GM06990 (cell line): ENCODE measurements around the gene GPR156.

Experiments used
- DNase-seq: peaks from one replicate; pipeline ENCODE4 v3.0.0-alpha.2; 2011; ENCODE audit not compliant: insufficient read length; ENCODE audit errors: extremely low read depth
- H3K27me3 ChIP-seq: replicated peaks from 2 replicates; pipeline ENCODE4 v1.6.0; 2011; ENCODE audit warnings: low read length; ENCODE audit not compliant: control insufficient read depth, insufficient read depth
- H3K36me3 ChIP-seq: 2 replicates; pipeline ENCODE4 v1.5.1; 2011; ENCODE audit warnings: low read length; ENCODE audit not compliant: control insufficient read depth, insufficient read depth
- H3K4me3 ChIP-seq: replicated peaks from 2 replicates; pipeline ENCODE4 v1.5.1; 2011; ENCODE audit warnings: low read depth, mild to moderate bottlenecking, control low read depth, low read length
- TF ChIP-seq, protein P1 (sequence below): IDR thresholded peaks from 2 replicates; pipeline ENCODE4 v1.5.1; 2011; ENCODE audit warnings: low read length, control low read depth, mild to moderate bottlenecking, inconsistent platforms; ENCODE audit not compliant: insufficient read depth, poor library complexity, severe bottlenecking

Gene GPR156

DNA sequence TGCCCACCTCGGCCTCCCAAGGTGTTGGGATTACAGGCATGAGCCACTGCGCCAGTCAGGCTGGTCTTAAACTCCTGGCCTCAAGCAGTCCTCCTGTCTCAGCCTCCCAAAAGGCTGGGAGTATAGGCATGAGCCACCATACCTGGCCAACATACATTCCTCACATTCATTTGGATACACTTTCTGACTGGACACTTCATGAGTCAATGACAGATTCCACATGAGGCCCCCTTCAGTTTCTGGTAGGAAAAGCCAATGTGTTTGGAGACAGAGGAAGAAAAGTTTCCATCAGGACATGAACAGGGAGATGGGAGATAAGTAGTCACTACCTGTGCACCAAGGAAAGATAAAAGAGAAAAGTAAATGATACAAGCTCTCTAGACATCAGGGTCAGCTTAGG, 141.3 kb downstream of the GPR156 start:
- Histone ChIP-seq H3K27me3 (no peaks in the 10 kb centered on the region), H3K36me3 (no peaks in the 10 kb centered on the region), H3K4me3 (no peak overlapping the region)
- TF ChIP-seq, protein P1, sequence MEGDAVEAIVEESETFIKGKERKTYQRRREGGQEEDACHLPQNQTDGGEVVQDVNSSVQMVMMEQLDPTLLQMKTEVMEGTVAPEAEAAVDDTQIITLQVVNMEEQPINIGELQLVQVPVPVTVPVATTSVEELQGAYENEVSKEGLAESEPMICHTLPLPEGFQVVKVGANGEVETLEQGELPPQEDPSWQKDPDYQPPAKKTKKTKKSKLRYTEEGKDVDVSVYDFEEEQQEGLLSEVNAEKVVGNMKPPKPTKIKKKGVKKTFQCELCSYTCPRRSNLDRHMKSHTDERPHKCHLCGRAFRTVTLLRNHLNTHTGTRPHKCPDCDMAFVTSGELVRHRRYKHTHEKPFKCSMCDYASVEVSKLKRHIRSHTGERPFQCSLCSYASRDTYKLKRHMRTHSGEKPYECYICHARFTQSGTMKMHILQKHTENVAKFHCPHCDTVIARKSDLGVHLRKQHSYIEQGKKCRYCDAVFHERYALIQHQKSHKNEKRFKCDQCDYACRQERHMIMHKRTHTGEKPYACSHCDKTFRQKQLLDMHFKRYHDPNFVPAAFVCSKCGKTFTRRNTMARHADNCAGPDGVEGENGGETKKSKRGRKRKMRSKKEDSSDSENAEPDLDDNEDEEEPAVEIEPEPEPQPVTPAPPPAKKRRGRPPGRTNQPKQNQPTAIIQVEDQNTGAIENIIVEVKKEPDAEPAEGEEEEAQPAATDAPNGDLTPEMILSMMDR: no peak
- DNase-seq: no peak

DNA sequence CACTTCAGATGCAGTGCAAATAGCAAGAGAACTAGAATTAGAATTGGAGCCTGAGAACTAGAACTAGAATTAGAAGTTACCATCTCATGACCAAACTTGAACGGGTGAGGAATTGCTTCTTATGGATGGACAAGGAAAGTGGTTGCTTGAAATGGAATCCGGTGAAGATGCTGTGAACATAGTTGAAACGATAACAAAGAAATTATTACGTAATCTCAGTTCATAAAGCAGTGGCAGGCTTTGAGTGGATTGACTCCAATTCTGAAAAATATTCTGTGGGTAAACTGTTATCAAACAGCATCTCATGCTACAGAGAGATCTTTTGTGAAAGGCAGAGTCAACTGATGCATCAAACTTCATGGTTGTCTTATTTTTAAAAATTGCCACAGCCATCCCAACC, 142.8 kb downstream of the GPR156 start:
- Histone ChIP-seq H3K4me3 (no peak overlapping the region), H3K36me3 (no peaks in the 10 kb centered on the region), H3K27me3 (no peaks in the 10 kb centered on the region)
- no peak for DNase-seq
- TF ChIP-seq, protein P1: no peak

DNA sequence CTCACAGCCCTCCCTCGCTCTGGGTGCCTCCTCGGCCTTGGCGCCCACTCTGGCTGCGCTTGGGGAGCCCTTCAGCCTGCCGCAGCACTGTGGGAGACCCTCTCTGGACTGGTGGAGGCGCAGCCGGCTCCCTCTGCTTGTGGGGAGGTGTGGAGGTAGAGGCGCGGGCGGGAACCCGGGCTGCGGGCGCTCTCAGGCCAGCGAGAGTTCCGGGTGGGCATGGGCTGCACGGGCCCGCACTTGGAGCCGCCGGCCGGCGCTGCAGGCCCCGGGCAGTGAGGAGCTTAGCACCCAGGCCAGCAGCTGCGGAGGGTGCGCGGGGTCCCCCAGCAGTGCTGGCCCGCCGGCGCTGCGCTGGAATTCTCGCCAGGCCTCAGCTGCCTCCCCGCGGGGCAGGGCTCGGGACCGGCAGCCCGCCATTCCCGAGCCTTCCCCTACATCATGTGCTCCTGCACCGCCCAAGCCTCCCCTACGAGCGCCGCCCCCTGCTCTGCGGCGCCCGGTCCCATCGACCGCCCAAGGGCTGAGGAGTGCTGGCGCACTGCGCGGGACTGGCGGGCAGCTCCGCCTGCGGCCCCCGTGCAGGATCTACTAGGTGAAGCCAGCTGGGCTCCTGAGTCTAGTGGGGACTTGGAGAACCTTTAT, 144.8 kb downstream of the GPR156 start:
- no peaks in the 10 kb centered on the region for H3K36me3 ChIP-seq
- no peak for DNase-seq
- H3K27me3 ChIP-seq: no peaks in the 10 kb centered on the region
- H3K4me3 ChIP-seq: no peak overlapping the region
- TF ChIP-seq, protein P1: no peak

DNA sequence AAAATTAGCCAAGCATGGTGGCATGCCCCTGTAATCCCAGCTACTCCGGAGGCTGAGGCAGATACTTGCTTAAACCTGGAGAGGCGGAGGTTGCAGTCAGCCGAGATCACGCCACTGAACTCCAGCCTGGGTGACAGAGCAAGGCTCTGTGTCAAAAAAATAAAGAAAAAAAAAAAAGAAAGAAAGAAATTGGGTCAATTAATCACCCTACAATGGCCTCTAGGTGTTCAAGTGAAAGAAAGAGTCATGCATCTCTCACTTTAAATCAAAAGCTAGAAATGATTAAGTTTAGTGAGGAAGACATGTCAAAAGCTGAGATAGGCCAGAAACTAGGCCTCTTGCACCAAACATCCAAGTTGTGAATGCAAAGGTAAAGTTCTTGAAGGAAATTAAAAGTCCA, 145.9 kb downstream of the GPR156 start:
- H3K27me3 ChIP-seq: no peaks in the 10 kb centered on the region
- TF ChIP-seq, protein P1: no peak
- no peaks in the 10 kb centered on the region for H3K36me3 ChIP-seq
- DNase-seq: no peak
- no peak overlapping the region for H3K4me3 ChIP-seq

DNA sequence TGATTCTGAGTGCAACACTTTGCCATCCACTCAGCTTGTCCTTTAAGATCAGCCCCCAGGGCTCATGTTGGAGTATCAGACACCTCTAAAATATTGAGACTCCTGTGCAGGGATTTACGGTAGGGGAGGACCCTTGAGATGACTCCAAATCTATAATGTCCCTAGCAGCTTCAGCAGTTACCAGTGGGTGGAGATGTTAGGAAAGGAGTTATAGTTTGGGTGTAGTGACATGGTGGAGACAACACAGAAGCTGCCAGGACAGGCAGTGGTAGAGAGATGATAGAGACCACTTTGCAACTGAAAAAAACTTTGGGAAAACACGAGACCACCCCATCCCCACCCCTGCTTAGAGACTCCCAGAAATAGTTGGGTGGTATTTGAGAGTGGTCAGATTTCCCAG, 147.5 kb downstream of the GPR156 start:
- TF ChIP-seq, protein P1: no peak
- Histone ChIP-seq H3K27me3 (no peaks in the 10 kb centered on the region), H3K36me3 (no peaks in the 10 kb centered on the region), H3K4me3 (no peak overlapping the region)
- no peak for DNase-seq

DNA sequence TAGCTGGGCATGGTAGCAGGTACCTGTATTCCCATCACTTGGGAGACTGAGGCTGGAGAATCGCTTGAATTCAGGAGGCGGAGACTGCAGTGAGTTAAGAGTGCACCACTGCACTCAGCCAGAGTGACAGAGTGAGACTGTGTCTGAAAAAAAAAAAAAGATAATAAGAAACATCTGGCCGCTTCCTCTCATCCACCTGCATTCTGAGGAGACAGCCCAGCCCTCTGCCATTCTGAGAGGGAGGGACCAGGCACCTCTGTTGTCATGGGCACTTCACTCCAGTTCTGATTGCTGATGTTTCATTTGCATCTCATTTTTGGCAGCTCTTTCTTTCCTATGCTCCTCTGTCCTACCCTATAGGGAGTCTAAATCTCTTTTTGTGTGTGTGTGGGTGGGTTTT, 154.4 kb downstream of the GPR156 start:
- H3K27me3 ChIP-seq: no peaks in the 10 kb centered on the region
- H3K4me3 ChIP-seq: no peak overlapping the region
- TF ChIP-seq, protein P1: no peak
- no peak for DNase-seq
- no peaks in the 10 kb centered on the region for H3K36me3 ChIP-seq
